ENCODE data around the gene SRD5A3. TPM values are rescaled to one million over a fixed set of nuclear protein-coding genes. Genes with fewer than 3 reads are reported as not detected.

The SRD5A3 gene
- total RNA-seq, 2 experiments from 2014 or later, result 12.9 to 15.9 TPM

GRCh38 chr4:55386073-55386472 lies 40.0 kb downstream of the SRD5A3 start:
- Mint-ChIP-seq H3K4me3 (no peak overlapping the region), H3K27ac (no peak overlapping the region), H3K27me3 (peaks cover 3% of the 10 kb centered on the region), H3K4me1 (ENCODE audit: low read depth) (peaks cover 26% of the 10 kb centered on the region), H3K9me3 (no peaks in the 10 kb centered on the region), H3K36me3 (ENCODE audit: low read depth) (no peaks in the 10 kb centered on the region)
- ChIA-PET CTCF (interaction anchor here (1.2 to 1.3 kb wide), 2 partner anchors 9 to 40 kb away, joined by 4 to 5 read pairs; partner anchors contain the start of gene SRD5A3), POLR2A (no interaction called here)
- intact Hi-C loops (cut with micrococcal nuclease), result no loop called here
- DNase-seq (no peak), ATAC-seq (no peak)
- no peak for TF ChIP-seq CTCF (IDR thresholded peaks at IDR 0.05)

- Mint-ChIP-seq H3K9me3 (no peaks in the 10 kb centered on the region), H3K27ac (no peak overlapping the region), H3K36me3 (ENCODE audit: low read depth) (no peaks in the 10 kb centered on the region), H3K4me3 (no peak overlapping the region), H3K27me3 (peaks cover 3% of the 10 kb centered on the region), H3K4me1 (ENCODE audit: low read depth) (peaks cover 26% of the 10 kb centered on the region)
- intact Hi-C loops (cut with micrococcal nuclease), result no loop called here
- no peak for TF ChIP-seq CTCF (IDR thresholded peaks at IDR 0.05)
- ChIA-PET CTCF (interaction anchor here (1.2 to 1.3 kb wide), 2 partner anchors 10 to 41 kb away, joined by 4 to 5 read pairs; partner anchors contain the start of gene SRD5A3), POLR2A (no interaction called here)
- no peak for DNase-seq
- peak; percentile 30 for ATAC-seq
These were observed 40.8 kb downstream of the SRD5A3 start for GRCh38 chr4:55386840-55387239.

GRCh38 chr4:55393461-55394320 lies 47.6 kb downstream of the SRD5A3 start:
- ChIA-PET CTCF (interaction anchor here (0.6 to 2.8 kb wide), 3 partner anchors 9 to 47 kb away, joined by 3 to 28 read pairs (median 3); partner anchors contain the start of gene SRD5A3), POLR2A (interaction anchor here (0.6 to 1.5 kb wide), 3 partner anchors 9 to 486 kb away, joined by 3 read pairs; no protein-coding TSS in a partner anchor)
- DNase-seq, result no peak
- no peak for ATAC-seq
- H3K36me3 Mint-ChIP-seq (ENCODE audit: low read depth), result peaks cover 19% of the 10 kb centered on the region
- intact Hi-C loops (cut with micrococcal nuclease), result loop anchor here (2.0 kb wide), 1 partner anchor 47 kb away; the partner anchor contains the start of gene SRD5A3
- TF ChIP-seq CTCF (IDR thresholded peaks at IDR 0.05), result no peak
- no peak overlapping the region for H3K27ac Mint-ChIP-seq
- H3K9me3 Mint-ChIP-seq, result no peaks in the 10 kb centered on the region
- peaks cover 3% of the 10 kb centered on the region for H3K27me3 Mint-ChIP-seq
- H3K4me1 Mint-ChIP-seq (ENCODE audit: low read depth), result peaks cover 25% of the 10 kb centered on the region
- no peak overlapping the region for H3K4me3 Mint-ChIP-seq

GRCh38 chr4:55395218-55395528 lies 49.1 kb downstream of the SRD5A3 start:
- peaks cover 23% of the 10 kb centered on the region for H3K36me3 Mint-ChIP-seq (ENCODE audit: low read depth)
- no peak for TF ChIP-seq CTCF (IDR thresholded peaks at IDR 0.05)
- intact Hi-C loops (cut with micrococcal nuclease), result loop anchor here (2.0 kb wide), 1 partner anchor 48 kb away; the partner anchor contains the start of gene SRD5A3
- H3K4me3 Mint-ChIP-seq, result peak overlapping the region; percentile 95
- H3K9me3 Mint-ChIP-seq, result no peaks in the 10 kb centered on the region
- no peak for ATAC-seq
- H3K27ac Mint-ChIP-seq, result peak overlapping the region; percentile 95
- no peak for DNase-seq
- peaks cover 1% of the 10 kb centered on the region for H3K27me3 Mint-ChIP-seq
- CTCF ChIA-PET, result interaction anchor here (0.6 to 2.8 kb wide), 9 partner anchors 10 to 646 kb away, joined by 3 to 28 read pairs (median 4); partner anchors contain the start of gene SRD5A3
- POLR2A ChIA-PET, result interaction anchor here (0.6 to 1.9 kb wide), 6 partner anchors 14 to 168 kb away, joined by 3 to 10 read pairs (median 6); partner anchors contain the start of gene SRD5A3
- peaks cover 32% of the 10 kb centered on the region for H3K4me1 Mint-ChIP-seq (ENCODE audit: low read depth)
